GM12801 (cell line): ENCODE data around the gene CCDC83.

Experiments
- TF ChIP-seq, protein P1 (sequence below): IDR thresholded peaks from one replicate; pipeline ENCODE4 v1.5.1; 2011; ENCODE audit warnings: control low read depth; ENCODE audit not compliant: insufficient read length; ENCODE audit errors: extremely low read depth

CCDC83 gene

DNA sequence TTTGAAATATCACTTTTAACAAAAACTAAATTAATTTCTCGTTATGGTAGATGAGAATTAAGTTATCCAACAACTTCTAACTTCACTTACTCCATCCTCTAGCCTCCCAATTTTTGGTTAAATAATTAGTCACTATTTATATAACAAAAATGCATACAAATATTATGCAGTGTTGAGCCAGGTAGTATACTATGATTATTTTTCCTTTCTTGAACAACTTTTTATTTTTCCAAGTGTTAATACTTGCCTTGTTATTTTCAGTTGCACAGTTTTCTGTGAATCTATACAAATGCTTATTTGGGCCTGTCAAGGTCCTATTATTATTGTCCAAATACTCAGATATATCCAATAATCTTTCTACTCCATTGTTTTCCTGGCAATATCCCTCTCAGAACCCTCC is 19.9 kb upstream of the CCDC83 start:
- TF ChIP-seq, protein P1, sequence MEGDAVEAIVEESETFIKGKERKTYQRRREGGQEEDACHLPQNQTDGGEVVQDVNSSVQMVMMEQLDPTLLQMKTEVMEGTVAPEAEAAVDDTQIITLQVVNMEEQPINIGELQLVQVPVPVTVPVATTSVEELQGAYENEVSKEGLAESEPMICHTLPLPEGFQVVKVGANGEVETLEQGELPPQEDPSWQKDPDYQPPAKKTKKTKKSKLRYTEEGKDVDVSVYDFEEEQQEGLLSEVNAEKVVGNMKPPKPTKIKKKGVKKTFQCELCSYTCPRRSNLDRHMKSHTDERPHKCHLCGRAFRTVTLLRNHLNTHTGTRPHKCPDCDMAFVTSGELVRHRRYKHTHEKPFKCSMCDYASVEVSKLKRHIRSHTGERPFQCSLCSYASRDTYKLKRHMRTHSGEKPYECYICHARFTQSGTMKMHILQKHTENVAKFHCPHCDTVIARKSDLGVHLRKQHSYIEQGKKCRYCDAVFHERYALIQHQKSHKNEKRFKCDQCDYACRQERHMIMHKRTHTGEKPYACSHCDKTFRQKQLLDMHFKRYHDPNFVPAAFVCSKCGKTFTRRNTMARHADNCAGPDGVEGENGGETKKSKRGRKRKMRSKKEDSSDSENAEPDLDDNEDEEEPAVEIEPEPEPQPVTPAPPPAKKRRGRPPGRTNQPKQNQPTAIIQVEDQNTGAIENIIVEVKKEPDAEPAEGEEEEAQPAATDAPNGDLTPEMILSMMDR, result no peak

DNA sequence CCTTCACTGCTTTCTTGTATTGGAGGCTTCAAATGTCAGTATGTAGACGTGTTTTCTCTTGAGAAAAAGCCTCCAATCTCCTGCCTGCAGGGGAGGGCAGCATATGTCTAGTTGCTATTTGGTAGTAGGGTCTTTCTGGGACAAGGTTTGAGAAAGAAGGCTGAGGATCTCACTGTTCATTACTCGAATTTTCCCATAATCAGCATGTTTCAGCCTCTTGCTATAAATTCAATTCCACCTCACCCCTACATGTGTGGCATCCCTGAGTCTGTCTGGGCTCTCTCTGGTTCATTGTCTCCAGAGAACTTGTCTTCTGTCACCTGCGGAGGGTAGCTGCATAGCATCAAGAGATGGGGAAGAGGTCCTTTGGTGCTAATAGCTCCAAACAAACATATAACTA is 19.5 kb upstream of the CCDC83 start:
- TF ChIP-seq, protein P1, result no peak

DNA sequence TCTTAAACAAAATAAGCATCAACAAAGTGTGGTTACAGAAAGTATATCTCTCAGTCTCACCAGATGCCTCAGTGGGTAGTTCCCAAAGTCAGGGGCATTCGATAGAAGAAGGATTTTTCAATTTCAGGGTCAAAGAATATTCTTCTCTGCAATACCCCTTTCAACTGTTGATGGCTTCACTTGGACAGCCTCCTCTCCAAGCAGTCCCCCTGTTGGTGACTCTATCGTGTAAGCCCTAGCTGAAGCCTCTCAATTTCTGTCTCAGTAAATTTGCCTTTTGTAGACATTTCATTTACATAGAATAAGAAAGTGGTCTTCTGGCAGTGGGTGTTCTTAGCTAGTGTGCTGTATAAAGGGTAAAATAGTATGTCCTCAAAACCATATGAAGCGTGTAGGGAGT is 11.3 kb upstream of the CCDC83 start:
- TF ChIP-seq, protein P1, result no peak

DNA sequence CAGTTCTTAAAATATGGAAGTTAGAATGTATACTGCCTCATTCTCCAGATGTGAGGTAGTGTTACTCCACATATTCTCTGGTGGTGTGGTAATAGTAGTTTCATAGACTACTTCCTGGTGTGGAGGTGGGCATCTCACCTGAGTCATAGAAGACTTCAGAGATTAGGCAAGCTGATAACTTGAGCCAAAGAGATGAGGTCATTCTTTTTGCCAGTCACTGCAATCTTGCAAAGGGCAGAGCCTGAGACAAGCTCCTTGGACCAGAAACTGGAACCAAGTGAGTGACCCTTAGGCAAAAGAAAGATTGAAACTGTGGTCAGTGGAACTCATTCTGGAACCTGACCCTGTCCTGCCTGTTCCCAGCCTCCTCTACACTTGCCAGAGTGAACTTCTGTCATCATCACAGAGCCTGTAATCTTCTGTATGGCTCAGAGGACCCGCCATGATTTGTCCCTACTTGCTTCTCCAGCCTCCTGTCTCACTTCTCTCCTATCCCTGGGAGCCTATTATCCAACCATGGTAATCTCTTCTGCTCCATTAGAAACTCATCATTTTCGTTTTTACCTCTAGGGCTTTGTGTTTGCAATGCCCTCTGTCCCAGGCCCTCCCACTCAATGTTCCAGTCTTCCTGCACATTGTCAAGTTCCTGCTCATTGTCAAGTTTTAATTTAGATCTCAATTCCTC is 10.6 kb upstream of the CCDC83 start:
- TF ChIP-seq, protein P1, result no peak

DNA sequence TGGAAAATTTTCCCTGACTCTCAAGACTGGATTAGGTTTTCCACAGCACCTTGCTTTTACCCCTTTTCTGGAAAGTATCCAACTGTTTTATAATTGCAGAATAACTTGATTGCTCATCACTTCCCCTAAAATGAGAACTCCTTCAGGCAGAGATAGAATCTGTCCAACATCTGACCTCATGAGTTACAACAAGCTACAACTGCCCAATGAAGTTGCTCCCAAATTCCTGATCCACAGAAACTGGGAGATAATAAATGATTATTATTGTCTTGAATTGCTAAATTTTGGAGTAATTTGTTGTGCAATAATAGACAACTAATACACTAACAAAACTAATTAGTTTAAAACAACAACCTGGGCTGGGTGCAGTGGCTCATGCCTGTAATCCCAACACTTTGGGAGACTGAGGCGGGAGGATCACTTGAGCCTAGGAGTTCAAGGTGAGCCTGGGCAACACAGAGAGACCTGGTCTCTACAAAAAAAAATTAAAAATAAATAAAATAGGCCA is 10.0 kb upstream of the CCDC83 start:
- TF ChIP-seq, protein P1, result no peak

DNA sequence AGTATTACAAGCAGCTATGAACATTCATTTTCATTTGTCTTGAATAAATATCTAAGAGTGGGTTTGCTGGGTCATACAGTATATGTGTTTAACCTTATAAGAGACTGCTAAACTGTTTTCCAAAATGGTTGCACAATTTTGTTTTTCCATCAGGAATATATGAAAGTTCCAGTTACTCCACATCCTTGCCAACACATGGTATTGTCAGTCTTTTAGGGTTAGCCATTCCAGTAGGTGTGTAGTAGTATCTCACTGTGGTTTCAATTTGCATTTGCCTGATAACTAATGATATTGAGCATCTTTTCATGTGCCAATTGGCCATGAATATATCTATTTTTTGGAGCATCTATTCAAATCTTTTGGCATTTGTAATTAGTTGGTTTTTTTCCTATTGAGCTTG is 7.7 kb upstream of the CCDC83 start:
- TF ChIP-seq, protein P1, result no peak

DNA sequence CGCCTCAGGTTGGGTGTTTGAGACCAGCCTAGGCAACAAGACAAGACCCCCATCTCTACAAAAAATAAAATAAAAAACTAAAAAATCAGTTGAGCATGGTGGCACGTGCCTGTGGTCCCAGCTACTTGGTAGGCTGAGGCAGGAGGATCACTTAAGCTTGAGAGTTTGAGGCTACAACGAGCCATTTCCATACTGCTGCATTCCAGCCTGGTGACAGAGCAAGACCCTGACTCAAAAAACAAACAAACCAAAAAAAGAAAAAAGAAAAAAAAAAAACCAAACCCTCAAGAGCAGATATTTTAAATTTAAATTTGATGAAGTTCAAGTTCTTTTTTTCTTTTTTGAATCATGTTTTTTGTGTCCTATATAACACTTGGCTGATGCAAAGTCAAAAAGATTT is 7.2 kb upstream of the CCDC83 start:
- TF ChIP-seq, protein P1, result no peak
